Lower lobe of right lung (tissue), 2 donors: ENCODE results near the gene SEMA6A. TPM values are rescaled to one million over a fixed set of nuclear protein-coding genes. Genes with fewer than 3 reads are reported as not detected.

Source experiments
- ATAC-seq, 2 donors: fragments of 200-7000 bp; cut with Tn5 transposase; one replicate each; pipeline ENCODE4 v1.9.1; 2020 to 2022; ENCODE audit warnings: mild to moderate bottlenecking in 2 of 2, moderate library complexity in 2 of 2
- DNase-seq: peaks from one replicate; pipeline ENCODE4 v3.0.0-alpha.2; 2020
- H3K27ac ChIP-seq: fragments of 200-600 bp; one replicate; pipeline ENCODE4 v1.8.0; 2022
- H3K27me3 ChIP-seq: fragments of 200-600 bp; one replicate; pipeline ENCODE4 v1.8.0; 2022; ENCODE audit warnings: low read depth
- H3K36me3 ChIP-seq: fragments of 200-600 bp; one replicate; pipeline ENCODE4 v1.8.0; 2022; ENCODE audit warnings: mild to moderate bottlenecking
- H3K4me1 ChIP-seq: fragments of 200-600 bp; one replicate; pipeline ENCODE4 v1.8.0; 2022
- H3K4me3 ChIP-seq: fragments of 200-600 bp; one replicate; pipeline ENCODE4 v1.8.0; 2022; ENCODE audit warnings: mild to moderate bottlenecking
- H3K9me3 ChIP-seq: fragments of 200-600 bp; one replicate; pipeline ENCODE4 v1.8.0; 2022
- CTCF ChIP-seq: fragments of 200-600 bp; IDR thresholded peaks from one replicate; pipeline ENCODE4 v1.8.0; 2022; ENCODE audit warnings: antibody characterized with exemption, mild to moderate bottlenecking
- intact Hi-C: fragments of 100-400 bp; cut with DNase I; formaldehyde crosslinking; loops from one replicate; pipeline ENCODE4 v1.11.0; 2022
- total RNA-seq: library from RNA; stranded (reverse); fragmentation: NEBNext Ultra II Directional; extraction: Animal tissue kit (Norgen Biotek cat#: 25700); gene quantifications from one replicate; pipeline ENCODE4 v1.2.1, GENCODE V29; 2021
- donor health status: DM: no; HTN: yes; CAD: no; lungs with severe emphysema.

Gene SEMA6A
- total RNA-seq, 1 donor from 2014 or later = 44.3 TPM

GRCh38 chr5:116466727-116467464, 107.7 kb downstream of the SEMA6A start:
- Histone ChIP-seq H3K27ac (no peak overlapping the region), H3K4me1 (no peaks in the 10 kb centered on the region), H3K36me3 (no peaks in the 10 kb centered on the region), H3K27me3 (no peaks in the 10 kb centered on the region), H3K4me3 (no peak overlapping the region), H3K9me3 (no peaks in the 10 kb centered on the region)
- DNase-seq = no peak
- no peak for ATAC-seq
- intact Hi-C loops = no loop called here
- TF ChIP-seq CTCF = no peak

- DNase-seq (no peak), ATAC-seq (no peak)
- H3K9me3 ChIP-seq = no peaks in the 10 kb centered on the region
- no peaks in the 10 kb centered on the region for H3K36me3 ChIP-seq
- H3K27ac ChIP-seq = no peak overlapping the region
- H3K4me3 ChIP-seq = no peak overlapping the region
- no peaks in the 10 kb centered on the region for H3K4me1 ChIP-seq
- intact Hi-C loops = no loop called here
- no peak for TF ChIP-seq CTCF
- no peaks in the 10 kb centered on the region for H3K27me3 ChIP-seq
These were observed 109.2 kb downstream of the SEMA6A start for GRCh38 chr5:116465411-116465810.

GRCh38 chr5:116464144-116464708, 110.4 kb downstream of the SEMA6A start:
- Histone ChIP-seq H3K27me3 (no peaks in the 10 kb centered on the region), H3K9me3 (no peaks in the 10 kb centered on the region), H3K4me1 (no peaks in the 10 kb centered on the region), H3K27ac (no peak overlapping the region), H3K36me3 (no peaks in the 10 kb centered on the region), H3K4me3 (no peak overlapping the region)
- no peak for TF ChIP-seq CTCF
- intact Hi-C loops = no loop called here
- ATAC-seq (no peak), DNase-seq (no peak)

GRCh38 chr5:116462500-116462899, 112.1 kb downstream of the SEMA6A start:
- intact Hi-C loops = no loop called here

GRCh38 chr5:116459301-116459700, 115.3 kb downstream of the SEMA6A start:
- no peak for DNase-seq
- no peaks in the 10 kb centered on the region for H3K9me3 ChIP-seq
- intact Hi-C loops = no loop called here
- no peaks in the 10 kb centered on the region for H3K36me3 ChIP-seq
- no peak overlapping the region for H3K27ac ChIP-seq
- H3K27me3 ChIP-seq = no peaks in the 10 kb centered on the region
- no peak for ATAC-seq
- H3K4me3 ChIP-seq = no peak overlapping the region
- TF ChIP-seq CTCF = no peak
- peaks cover 8% of the 10 kb centered on the region for H3K4me1 ChIP-seq

More at GRCh38 chr5:116462500-116462899, 112.1 kb downstream of the SEMA6A start:
- Histone ChIP-seq H3K4me1 (no peaks in the 10 kb centered on the region), H3K27ac (no peak overlapping the region), H3K27me3 (no peaks in the 10 kb centered on the region), H3K9me3 (no peaks in the 10 kb centered on the region), H3K4me3 (no peak overlapping the region), H3K36me3 (no peaks in the 10 kb centered on the region)
- ATAC-seq = no peak
- TF ChIP-seq CTCF = no peak
- DNase-seq = no peak
